SH-SY5Y (cell line): ENCODE measurements around the gene INSC.

Source experiments
- GATA2 ChIP-seq: IDR thresholded peaks from 2 replicates; pipeline ENCODE4 v1.6.1; 2011; ENCODE audit warnings: mild to moderate bottlenecking, low read depth, low read length
- GATA3 ChIP-seq: IDR thresholded peaks from 2 replicates; pipeline ENCODE4 v1.6.1; 2011; ENCODE audit warnings: low read depth, mild to moderate bottlenecking, low read length, moderate library complexity

DNA sequence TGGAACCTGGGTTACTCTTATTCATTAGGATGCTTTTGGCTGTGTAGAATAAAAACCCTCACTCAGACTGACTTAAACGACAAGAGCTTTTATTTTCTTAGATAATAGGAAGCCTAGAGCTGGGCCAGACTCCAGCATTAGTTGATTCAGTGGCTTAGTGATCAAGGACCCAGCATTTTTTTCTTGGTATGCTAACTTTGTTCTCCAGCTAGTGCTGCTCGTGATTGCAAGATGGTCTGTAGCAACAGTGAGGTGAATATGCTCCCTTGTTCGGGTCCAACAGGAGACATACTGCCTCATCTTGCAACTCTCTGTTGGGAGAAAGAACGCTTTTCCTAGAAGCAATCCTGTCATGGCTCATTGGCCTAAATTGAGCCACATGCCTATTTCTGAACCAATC lies 33.4 kb downstream of the INSC start:
- no peak for TF ChIP-seq GATA3
- TF ChIP-seq GATA2: no peak
